GM19239 (cell line): ENCODE measurements around the gene SSH3.

ENCODE experiments used
- DNase-seq: peaks from one replicate; pipeline ENCODE4 v3.0.0; 2011; ENCODE audit warnings: low spot score; ENCODE audit not compliant: insufficient read length
- FAIRE-seq: peaks from 2 replicates; lab custom pipeline; 2011; peaks lifted over from hg19 to GRCh38; lab: Jason Lieb, UNC

The SSH3 gene

DNA sequence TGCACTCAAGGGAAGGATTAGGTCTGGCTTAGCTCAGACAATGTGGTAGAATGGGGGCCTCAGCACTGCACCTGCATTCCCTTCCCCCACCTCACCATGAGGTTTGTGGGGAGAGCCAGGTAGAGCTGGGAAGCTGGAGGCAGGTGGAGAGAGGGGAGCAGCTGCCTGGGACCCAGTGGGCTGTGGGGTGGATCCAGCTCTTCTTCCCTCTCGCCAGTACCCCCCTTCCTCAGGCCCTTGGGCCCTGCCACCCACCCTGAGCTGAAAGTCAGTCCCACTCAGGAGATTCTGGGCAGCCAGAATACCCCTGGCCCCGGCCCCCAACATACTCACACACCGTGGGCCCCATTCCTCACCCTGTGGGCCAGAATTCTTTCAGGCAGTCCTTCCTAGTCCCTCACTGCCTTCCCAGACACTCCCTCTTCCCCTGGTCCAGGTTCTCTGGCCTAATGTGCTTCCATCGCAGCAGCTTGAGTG, 53.1 kb downstream of the SSH3 start:
- FAIRE-seq (no peak), DNase-seq (no peak)

DNA sequence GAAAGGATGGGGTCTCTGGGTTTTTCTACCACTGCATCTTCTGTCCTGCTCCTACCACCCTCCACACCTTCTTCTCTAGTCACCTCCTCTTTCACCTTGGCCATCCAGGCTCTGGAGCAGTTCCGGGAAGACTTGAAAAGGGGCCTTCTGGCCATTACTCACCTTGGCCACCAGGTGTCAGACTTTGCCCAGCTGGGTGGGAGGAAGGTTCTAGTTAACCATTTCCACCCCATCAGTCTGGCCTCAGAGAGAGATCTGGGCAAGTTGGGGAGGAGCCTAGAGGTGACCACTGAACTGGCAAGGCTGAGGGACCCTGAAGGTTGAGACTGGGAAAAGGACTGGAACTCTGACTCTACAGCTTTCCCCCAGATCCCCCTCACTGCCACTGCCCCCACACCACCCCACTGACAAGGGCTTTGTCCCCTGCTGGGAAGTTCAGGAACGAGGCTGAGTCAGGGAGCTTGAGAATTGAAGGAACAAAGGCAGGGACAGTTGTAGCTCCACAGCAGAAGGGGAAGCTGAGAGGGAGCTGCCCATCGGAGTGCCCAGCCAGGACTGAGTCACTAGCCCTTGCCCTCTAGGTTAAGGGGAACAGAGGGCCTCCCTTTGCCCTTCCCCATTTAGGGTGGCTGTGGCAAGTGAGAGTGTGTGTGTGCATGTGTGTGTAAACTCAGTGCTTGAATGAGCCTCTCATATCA, 53.7 kb downstream of the SSH3 start:
- DNase-seq = peak; percentile 64
- FAIRE-seq = peak; percentile 66

DNA sequence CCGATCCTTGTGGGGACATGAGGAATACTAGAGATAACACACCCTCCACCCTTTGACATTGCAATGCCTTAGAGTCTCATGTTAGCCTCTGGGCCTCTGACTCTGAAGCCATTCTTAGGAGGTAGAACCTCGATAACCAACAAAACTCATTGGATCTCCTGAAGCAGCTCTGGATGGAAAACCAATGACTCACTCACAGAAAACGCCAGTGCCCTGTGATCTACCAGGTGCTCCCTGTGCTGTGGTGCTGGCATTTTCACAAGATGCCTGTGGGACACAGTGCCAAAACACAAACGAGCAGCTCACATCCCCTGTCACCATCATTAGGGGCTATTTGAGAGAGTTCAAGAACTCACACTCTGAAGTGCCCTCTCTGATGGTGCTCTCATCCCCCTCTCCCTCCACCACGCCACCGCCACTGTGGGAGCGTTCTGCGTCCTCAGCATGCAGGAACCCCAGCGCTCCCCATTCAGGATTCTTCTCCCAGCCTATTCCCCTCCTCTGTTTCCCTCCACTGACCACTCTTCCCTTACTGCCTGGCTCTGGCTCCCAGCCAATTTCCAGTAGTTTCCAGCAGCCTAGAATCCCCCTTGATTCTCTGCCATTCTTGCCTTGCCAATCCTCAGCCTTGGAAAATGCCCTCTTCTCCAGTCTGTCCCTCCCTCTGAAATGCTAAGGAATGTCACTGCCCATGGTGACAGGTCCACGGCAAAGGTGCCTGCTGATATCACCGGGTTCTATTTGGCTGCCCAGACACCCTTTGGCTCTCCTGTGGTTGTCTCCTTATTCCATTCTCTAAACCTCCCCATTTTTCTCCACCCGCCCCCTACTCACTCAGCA, 54.7 kb downstream of the SSH3 start:
- no peak for FAIRE-seq
- no peak for DNase-seq
